CD4-positive, alpha-beta T cell treated with Interleukin-15 for 4 hours (primary cell): Measurements from ENCODE around the gene ATR.
A peak's percentile ranks its signal among the peaks of the same experiment; 100 is the strongest.
"Not testable (repeated sequence)": the region's sequence is repeated elsewhere in the genome, so short reads cannot be mapped to it uniquely, and the experiment has no call there.

Experiments
- DNase-seq: peaks from one replicate; pipeline ENCODE4 v3.0.0-alpha.2; 2020; ENCODE audit warnings: low spot score

Gene ATR

DNA sequence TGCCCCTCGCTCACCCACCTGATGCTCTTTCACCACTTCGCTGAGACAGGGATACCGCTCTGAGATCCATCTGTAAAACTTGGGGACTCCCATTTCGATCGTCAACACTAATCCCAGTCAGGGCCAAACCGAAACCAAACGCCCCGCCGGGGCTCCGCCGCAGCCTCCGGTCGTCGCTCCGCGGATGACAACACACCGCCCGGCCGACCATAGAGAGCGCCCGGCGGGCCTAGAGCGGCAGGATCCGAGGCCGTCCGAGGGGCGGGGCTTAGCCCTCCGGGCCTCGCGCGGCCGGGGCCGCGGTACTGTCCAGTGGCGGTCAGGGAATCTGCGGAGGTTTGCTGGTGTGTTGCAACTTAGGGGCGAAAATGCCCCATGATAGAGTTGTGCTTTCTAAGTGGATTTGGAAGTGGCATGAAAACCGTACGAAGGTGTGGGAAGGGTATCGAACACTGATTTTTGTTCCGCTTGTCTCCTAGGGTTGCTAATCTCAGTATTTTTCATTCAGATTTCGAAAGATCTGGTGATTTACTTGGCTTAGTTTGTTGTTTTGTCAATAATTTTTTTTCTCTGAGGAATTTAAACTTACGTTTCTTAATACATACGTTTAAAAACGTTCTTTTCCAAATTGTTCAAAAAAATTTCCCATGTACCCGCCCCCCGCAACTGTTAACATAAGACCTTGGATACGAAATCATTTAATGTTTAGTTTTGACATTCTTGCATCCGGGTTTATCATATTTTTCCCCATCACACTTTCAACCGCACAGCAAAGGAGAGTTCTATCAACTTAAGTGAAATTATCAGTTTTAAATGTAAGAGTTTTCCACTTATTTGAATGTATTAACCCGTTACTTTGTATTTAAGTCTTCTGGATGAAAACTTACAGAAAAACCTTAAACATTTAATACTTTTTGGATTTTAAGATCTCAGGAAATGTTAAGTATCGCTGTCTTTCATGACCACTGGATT, 130.4 kb downstream of the ATR start, which contains the start of gene XRN1:
XRN1 (minus strand) TSS at position 186 of the 972 bp plus-strand sequence; CDS start at position 93, 93 bp downstream.
- DNase-seq, result peak; percentile 96

DNA sequence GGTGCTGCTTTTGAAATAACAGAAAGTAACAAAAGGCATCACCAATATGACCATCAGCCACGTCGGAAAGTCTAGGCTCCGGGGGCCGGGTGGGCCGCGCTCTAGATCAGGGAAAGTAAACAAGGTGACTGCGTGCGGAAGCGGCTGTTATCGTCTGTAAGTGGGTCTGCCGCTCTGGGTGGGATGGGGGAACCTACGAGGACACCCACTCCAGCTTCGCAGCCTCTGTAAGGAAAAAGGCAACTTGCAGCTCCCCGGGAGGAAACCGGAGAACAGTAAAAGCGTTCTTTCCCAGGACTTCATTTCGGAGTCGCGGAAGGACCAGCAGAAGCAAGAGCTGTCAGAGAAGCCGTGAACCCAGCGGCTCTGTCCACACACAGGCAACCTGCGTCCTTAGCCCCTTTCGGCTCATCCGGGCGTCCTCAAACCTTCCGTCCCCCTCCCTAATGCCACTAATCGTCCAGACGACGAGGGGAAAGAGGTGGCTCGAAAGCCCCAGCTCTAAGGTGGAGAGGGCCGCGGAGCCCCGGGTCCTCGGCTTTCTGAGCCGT, 131.2 kb downstream of the ATR start:
- DNase-seq, result peak; percentile 28

DNA sequence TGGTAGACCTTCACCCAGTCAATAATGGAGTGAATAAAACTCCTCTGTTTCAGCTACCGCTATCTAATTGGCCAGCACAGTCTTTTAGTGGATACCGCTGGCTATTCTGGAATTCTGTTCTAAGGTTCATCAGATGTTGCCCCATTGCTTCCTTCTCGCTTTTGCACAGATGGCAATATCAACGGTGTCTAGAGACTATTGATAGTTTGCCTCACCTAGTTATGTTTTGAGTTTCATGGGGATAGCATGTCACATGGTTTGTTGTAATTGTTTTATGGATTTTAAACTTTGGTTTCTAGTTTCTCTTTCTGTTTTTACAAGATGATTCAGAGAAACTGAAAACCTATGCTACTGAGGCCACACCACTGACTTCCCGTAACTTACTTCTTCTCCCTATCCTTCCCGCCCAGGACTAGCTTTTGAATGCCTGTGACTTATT, 132.7 kb downstream of the ATR start:
- peak; percentile 16 for DNase-seq

DNA sequence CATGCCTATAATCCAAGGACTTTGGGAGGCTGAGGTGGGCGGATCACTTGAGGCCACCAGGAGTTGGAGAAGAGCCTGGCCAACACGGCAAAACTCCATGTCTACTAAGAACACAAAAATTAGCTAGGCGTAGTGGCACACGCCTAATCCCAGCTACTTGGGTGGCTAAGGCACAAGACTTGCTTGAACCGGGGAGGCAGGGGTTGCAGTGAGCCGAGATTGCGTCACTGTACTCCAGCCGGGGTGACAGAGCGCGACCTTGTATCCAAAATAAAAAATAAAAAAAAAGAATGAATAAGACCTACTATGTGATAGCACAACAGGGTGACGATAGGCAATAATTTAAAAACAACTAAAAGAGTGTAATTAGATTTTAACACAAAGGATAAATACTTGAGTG, 134.2 kb downstream of the ATR start:
- DNase-seq, result no peak

DNA sequence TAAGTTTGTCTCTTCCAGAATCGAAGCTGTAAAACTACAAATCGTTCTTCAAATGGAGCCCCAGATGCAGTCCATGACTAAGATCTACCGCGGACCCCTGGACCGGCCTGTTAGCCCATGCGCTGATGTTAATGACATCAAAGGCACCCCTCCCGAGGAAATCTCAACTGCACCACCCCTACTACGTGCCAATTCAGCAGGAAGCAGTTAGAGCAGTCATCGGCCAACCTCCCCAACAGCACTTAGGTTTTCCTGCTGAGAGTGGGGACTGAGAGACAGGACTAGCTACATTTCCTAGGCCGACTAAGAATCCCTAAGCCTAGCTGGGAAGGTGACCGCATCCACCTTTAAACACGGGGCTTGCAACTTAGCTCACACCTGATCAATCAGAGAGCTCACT, 135.5 kb downstream of the ATR start:
- not testable (repeated sequence) for DNase-seq

DNA sequence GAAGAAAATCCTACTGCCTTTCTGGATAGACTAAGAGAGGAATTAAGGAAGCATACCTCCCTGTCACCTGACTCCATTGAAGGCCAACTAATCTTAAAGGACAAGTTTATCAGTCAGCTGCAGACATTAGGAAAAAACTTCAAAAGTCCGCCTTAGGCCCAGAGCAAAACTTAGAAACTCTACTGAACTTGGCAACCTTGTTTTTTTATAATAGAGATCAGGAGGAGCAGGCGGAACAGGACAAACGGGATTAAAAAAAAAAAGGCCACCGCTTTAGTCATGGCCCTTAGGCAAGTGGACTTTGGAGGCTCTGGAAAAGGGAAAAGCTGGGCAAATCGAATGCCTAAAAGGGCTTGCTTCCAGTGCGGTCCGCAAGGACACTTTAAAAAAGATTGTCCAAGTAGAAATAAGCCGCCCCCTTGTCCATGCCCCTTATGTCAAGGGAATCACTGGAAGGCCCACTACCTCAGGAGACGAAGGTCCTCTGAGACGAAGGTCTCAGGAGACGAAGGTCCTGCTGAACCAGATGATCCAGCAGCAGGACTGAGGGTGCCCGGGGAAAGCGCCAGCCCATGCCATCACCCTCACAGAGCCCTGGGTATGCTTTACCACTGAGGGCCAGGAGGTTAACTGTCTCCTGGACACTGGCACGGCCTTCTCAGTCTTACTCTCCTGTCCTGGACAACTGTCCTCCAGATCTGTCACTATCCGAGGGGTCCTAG, 138.9 kb downstream of the ATR start:
- not testable (repeated sequence) for DNase-seq

DNA sequence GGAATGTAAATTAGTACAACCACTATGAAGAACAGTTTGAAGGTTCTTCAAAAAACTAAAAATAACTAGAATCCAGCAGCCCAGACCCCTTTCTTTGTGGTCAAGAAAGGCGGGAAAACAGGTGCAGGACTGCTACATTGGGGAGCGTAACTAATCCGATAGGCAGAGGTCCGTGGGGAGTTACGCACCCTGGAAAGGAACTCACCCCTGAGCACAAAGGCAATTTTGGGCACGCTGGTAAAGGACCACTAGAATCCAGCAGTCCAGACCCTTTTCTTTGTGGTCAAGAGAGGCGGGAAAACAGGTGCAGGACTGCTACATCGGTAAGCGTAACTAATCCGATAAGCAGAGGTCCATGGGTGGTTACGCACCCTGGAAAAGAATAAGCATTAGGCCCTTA, 140.4 kb downstream of the ATR start:
- DNase-seq, result not testable (repeated sequence)

DNA sequence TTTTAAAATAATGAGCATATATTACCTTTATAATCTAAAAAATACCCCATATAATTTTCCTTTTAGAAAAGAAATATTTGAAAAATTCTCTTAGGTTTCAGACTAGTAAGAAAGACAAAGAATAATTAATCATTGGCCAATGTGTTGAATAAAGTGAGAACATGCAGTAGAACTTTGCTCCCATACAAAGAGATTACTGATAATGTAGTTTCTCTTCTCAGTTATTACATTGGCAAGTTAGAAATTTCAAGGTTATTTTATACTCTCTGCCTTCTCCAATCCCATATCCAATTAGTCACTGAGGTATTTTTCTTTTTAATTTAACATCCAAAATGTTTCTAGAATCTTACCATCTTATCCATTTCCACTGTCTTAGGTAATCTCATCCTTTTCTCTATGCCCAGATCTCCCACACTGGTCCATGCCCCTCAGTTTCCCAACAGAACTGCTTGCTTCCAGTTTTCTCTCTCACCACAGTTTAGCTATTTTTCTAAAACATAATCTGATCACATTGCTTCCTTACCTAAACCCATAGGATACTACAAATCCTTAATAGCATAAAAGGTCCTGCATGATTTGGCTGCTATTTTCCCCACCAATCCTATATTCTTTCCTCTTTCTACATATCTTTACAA, 141.5 kb downstream of the ATR start:
- DNase-seq, result no peak

DNA sequence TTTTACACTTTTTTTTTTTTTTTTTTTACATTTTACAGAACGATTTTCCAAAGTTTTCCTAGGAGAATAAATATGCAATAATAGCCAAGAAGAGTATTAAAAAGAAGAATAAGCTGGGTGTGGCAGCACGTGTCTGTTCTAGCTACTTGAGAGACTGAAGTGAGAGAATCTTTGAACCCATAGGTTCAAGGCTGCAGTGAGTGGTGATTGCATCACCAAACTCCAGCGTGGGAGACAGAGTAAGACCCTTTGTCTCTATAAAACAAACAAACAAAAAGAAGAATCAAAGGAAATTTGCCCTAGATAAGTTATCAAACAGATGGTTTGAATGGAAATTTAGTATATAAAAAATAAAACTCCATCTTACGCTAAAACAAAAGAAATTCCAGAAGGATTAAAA, 144.0 kb downstream of the ATR start:
- DNase-seq, result no peak

DNA sequence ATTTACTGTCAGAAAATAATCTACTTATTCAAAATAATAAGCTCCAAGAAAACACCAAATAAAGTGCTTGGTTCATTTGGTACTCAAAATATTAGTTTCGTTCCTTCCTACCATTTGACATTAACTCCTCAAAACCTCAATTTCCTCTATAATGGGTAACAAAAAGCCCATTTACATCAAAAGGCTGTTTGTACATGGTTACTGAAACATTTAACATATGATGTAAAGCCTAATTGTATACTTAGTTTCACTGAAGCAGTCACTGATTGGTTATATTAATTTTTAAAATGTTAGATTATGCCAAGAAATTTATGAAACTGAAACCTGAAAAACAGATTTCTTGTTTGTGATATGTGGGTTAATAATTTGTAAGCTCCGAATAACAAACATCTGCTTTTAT, 145.4 kb downstream of the ATR start:
- DNase-seq, result no peak

DNA sequence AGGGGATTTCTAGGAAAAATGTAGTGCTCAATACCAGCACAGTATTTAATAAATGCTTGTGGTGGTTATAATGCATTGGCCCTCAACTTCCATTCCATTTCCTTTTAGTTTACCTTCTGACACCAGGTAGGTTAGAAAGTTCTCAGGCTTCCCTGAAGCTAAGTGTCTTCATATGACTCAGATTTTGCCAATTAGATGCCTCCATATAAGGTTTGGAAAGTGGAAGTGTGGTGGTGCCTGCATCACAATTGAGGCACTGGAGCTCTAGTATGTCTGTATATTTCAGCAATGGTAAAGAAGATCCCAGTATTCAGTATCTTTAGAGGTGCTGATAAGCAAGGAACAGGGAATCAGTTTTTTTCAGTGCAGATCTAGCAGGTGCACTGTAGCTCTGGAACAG, 149.0 kb downstream of the ATR start:
- no peak for DNase-seq

DNA sequence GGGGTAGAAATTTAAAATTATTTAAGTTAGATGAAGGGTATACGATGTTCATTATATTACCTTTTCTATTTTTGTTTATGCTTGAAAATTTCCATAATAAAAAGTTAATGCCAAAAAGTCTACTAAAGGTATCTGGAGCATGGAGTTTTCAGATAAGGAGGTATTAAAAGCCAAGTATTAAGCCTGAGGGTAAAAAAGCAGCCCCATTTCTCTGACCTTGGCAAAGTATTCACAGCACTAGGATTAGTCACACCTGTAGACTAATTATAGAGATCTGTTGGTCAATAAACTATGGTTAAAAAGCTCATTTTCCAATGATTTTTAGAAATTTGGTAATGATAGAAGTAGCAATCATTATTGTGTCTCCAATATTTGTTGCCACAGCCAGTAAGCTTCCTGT, 153.8 kb downstream of the ATR start:
- no peak for DNase-seq

DNA sequence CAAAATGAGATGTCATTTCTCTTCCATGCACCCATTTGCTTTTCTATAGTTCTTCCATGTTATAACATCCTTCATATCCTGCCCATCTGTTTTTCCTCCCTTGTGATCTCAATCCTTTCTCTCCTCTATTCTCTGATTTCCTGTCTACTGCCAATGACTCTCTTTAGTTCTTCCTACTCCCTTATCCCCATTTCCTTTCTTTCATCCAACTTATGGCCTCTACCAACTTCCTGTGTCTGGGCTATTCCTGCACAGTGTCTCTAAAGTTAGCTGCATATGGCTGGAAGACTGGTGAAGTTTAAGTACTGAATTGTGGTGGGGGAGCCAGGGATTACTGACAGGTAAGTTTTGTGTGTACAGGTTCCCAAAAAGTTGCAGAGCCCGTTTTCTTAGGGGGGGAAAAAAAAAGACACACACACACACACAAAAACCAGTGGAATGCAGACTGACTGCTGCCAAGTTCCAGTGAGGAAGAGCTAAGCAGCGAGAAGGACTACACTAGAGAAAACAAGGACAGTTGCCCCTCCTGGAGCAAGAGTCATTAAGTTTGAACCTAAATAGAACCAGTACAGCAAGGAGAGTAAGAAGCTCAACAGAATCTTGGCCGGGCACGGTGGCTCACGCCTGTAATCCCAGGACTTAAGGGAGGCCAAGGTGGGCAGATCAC, 159.5 kb downstream of the ATR start:
- no peak for DNase-seq

DNA sequence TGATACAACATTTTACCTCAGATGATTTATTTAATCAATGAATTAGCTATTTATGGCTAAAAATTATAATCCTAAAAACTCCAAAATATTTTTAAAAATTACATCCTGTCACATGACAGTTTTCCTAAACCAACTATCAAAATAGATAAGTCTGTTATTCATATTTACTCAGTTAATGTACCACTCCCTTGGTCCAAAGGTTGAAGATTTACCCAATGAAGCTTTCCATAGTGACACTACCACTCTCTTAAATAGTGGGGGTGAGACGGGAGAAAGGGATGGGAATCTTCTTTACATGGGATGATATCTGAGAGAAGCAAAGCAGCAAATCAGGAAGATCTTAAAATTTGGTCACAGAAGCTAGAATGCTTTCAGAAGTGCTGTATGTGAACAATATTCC, 161.2 kb downstream of the ATR start:
- DNase-seq, result no peak

DNA sequence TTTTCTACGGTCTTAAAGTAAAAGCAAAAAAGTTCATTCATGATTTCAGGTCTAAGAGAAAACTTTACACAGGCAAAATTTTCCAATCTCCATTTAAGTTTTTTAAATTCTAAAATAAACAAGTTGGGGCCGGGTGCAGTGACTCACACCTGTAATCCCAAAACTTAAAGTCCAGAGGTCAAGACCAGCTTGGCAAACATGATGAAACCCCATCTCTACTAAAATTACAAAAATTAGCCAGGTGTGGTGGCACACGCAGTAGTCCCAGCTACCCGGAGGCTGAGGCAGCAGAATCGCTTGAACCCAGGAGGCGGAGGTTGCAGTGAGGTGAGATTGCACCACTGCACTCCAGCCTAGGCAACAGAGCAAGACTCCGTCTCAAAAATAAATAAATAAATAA, 178.0 kb downstream of the ATR start:
- not testable (repeated sequence) for DNase-seq
